NCI-H748 (cell line): ENCODE data around the gene RASGRF2.

ENCODE experiments used
- DNase-seq: peaks from one replicate; lab custom pipeline; 2025; ENCODE audit not compliant: unreplicated experiment; lab: John Stamatoyannopoulos, UW

Gene RASGRF2, protein sequence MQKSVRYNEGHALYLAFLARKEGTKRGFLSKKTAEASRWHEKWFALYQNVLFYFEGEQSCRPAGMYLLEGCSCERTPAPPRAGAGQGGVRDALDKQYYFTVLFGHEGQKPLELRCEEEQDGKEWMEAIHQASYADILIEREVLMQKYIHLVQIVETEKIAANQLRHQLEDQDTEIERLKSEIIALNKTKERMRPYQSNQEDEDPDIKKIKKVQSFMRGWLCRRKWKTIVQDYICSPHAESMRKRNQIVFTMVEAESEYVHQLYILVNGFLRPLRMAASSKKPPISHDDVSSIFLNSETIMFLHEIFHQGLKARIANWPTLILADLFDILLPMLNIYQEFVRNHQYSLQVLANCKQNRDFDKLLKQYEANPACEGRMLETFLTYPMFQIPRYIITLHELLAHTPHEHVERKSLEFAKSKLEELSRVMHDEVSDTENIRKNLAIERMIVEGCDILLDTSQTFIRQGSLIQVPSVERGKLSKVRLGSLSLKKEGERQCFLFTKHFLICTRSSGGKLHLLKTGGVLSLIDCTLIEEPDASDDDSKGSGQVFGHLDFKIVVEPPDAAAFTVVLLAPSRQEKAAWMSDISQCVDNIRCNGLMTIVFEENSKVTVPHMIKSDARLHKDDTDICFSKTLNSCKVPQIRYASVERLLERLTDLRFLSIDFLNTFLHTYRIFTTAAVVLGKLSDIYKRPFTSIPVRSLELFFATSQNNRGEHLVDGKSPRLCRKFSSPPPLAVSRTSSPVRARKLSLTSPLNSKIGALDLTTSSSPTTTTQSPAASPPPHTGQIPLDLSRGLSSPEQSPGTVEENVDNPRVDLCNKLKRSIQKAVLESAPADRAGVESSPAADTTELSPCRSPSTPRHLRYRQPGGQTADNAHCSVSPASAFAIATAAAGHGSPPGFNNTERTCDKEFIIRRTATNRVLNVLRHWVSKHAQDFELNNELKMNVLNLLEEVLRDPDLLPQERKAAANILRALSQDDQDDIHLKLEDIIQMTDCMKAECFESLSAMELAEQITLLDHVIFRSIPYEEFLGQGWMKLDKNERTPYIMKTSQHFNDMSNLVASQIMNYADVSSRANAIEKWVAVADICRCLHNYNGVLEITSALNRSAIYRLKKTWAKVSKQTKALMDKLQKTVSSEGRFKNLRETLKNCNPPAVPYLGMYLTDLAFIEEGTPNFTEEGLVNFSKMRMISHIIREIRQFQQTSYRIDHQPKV (N-terminal part only)

GRCh38 chr5:80959768-80960442, at the start of gene RASGRF2:
Gene RASGRF2, plus strand, starts transcription at chr5:80960363. Its CDS starts 376 bp downstream, at chr5:80960739.
- DNase-seq = peak; percentile 71

DNA sequence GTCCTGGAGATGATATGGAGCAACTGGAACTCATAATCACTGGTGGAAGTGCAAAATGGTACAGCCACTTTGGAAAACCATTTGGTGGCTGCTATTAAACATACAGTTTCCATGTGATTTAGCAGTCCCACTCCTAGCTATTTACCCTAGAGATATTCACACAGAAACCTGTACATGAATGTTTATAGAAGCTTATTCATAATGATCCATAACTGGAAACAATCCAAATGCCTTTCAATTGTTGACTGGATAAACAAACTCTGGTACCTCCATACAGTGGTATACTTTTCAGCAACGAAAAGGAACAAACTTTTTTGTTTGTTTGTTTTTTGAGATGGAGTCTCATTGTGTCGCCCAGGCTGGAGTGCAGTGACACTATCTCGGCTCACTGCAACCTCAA, 47.7 kb upstream of the RASGRF2 start:
- DNase-seq = no peak

DNA sequence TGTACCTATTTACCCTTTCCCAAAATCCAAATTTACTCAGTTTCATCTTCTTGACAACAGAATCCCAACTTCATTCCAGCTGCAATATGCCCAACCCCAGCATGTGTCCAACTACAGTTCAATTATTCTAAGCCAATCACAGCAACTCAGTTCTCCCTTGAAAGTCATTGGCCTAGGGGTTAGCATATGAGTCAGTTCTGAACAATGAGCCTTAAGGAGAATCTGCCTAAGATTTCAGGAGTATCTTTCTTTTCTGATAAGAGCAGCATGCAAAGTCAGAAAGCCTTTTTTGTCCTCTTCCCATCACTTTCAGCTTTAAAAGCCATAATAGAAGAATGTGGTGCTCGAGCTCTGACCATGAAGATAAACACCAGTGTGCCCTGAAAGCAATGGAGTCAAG, 44.4 kb upstream of the RASGRF2 start:
- DNase-seq = no peak

- no peak for DNase-seq
These were observed 43.5 kb upstream of the RASGRF2 start for GRCh38 chr5:80916676-80917075.

GRCh38 chr5:80917631-80918030, 42.5 kb upstream of the RASGRF2 start:
- no peak for DNase-seq

GRCh38 chr5:80919678-80920196, 40.4 kb upstream of the RASGRF2 start:
- DNase-seq = no peak

GRCh38 chr5:80920333-80920732, 39.8 kb upstream of the RASGRF2 start:
- DNase-seq = no peak

- DNase-seq = no peak
These were observed 39.1 kb upstream of the RASGRF2 start for GRCh38 chr5:80921026-80921425.

DNA sequence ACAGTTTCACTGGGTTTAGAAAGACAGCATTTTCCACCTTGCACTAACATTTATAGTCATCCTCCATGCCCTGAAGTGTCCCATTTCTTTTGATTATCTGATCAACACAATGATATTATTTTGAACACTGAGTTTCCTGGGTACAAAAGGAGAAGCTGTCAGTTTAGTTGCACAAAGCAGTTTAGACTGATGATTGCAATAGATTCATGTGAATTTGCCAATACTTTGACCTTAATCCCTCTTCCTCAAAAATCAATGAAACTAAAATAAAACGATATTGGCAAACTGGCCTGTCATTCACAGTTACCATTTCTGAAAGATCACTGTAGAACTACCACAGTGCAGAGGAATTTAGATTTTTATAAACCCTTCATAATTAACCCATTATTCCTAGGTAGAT, 34.2 kb upstream of the RASGRF2 start:
- DNase-seq = no peak

GRCh38 chr5:80926536-80926935, 33.6 kb upstream of the RASGRF2 start:
- DNase-seq = no peak

GRCh38 chr5:80926979-80927656, 33.0 kb upstream of the RASGRF2 start:
- no peak for DNase-seq

GRCh38 chr5:80928073-80928472, 32.1 kb upstream of the RASGRF2 start:
- no peak for DNase-seq

DNA sequence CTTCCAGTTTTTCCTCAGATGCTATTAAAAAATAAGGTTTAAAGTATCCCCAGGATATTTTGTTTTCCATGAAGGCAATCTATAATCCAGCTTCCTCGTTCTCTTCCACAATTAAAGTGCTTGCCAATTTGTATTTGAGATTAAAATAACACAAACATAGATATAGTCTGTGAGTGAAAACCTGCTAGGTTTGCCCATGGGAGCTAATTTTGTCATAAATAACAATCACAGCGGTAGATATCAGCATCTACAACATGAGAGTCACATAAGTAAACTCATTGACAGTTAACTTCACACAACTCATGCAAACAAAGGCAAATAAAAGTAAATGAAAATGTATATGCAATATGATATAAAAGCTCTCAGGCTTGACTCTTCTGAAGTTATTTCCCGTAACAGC, 29.2 kb upstream of the RASGRF2 start:
- no peak for DNase-seq

GRCh38 chr5:80931411-80931810, 28.8 kb upstream of the RASGRF2 start:
- no peak for DNase-seq

DNA sequence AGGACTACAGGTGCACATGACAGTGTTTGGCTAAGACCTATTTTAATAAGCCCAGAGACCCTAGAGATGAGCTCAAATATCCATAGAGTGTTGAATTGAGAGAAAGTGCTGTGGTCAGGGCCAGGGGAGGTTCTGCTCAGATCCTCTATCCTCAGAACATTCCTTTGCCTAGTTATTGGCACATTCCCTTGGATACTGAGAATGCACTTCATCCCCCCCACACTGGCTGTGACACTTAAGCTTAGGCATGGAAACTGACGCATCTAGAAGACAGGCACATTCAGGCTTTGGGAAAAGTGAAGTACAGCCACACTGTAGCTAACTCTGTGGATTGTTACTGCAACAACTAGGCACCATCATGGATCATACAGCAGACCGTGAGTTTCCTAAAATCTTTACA, 27.1 kb upstream of the RASGRF2 start:
- DNase-seq = no peak

- no peak for DNase-seq
These were observed 25.4 kb upstream of the RASGRF2 start for GRCh38 chr5:80934751-80935150.

DNA sequence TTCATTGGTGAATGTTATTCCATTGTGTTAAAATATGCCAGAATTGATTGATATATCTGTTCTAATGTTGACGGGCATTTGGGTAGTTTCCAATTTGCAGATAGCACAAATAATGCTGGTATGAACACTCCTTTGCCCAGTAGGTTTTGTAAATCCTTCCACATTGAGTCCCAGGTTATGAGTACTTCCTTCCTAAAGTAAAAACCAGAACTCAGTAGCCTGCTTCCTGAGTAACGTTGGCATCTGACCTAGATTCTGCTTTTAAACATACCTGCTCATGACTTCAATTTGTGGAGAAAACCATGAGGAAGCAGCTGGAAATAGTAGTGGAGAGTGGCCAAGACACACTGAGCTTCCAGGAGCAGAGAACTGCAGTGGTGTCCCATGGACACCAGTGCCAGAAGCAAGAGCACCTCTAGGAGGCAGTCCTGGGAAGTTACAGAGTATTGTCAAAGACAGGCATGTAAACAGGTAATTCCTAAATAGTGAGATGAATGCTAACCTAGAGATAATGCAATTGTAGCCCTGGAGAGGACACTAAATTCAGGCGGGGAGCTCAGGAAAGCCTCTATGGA, 24.3 kb upstream of the RASGRF2 start:
- peak; percentile 8 for DNase-seq

DNA sequence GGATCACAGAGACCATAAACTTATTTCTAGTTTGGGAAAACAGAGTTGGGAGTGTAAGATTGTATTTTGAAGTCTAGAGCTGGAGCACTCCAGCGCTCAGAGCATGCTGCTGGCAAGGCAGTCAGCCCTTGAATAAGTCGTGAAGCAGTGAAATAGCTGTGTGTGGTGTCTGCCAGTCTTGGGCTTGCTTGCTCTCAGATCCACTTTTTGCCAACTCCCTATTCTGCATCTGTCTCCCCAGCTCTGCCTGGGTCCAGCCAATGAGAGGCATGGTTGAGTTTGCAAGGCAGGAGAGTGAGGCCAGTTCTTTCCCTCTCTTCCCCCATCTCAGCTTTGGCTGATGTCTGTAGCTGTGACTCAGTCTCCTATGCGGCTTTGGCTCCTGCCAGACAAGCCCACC, 23.3 kb upstream of the RASGRF2 start:
- no peak for DNase-seq

GRCh38 chr5:80937584-80938356, 22.4 kb upstream of the RASGRF2 start:
- no peak for DNase-seq
